GM12872 (cell line): Measurements from ENCODE around the gene TTC27.

Experiments used
- CTCF ChIP-seq: IDR thresholded peaks from 3 replicates; pipeline ENCODE4 v1.5.1; 2011; ENCODE audit warnings: low read depth, mild to moderate bottlenecking, low read length, moderate library complexity; ENCODE audit not compliant: insufficient read depth

TTC27 gene

GRCh38 chr2:32627814-32628579, at the start of gene TTC27:
Gene TTC27, plus strand, starts transcription at chr2:32628050. Its CDS starts 243 bp downstream, at chr2:32628293.
- TF ChIP-seq CTCF = no peak

- TF ChIP-seq CTCF = no peak
These were observed 36.0 kb upstream of the TTC27 start for GRCh38 chr2:32591669-32592463.

- TF ChIP-seq CTCF = no peak
These were observed 33.3 kb upstream of the TTC27 start for GRCh38 chr2:32594573-32594972.

- TF ChIP-seq CTCF = no peak
These were observed 16.5 kb upstream of the TTC27 start for GRCh38 chr2:32611366-32611765.

GRCh38 chr2:32611771-32612170, 16.1 kb upstream of the TTC27 start:
- TF ChIP-seq CTCF = no peak

- TF ChIP-seq CTCF = no peak
These were observed 13.8 kb upstream of the TTC27 start for GRCh38 chr2:32614084-32614483.

- TF ChIP-seq CTCF = no peak
These were observed 10.2 kb upstream of the TTC27 start for GRCh38 chr2:32617599-32618189.
